ENCODE data around the gene MPP1.

The MPP1 gene

GRCh38 chrX:154815274-154815818 is 10.1 kb upstream of the MPP1 start:
- ChIA-PET CTCF (no interaction called here), POLR2A (no interaction called here)
- DNase-seq (ENCODE audit: extremely low spot score), result no peak
- no peak for TF ChIP-seq PKNOX1 (IDR thresholded peaks at IDR 0.05)

DNA sequence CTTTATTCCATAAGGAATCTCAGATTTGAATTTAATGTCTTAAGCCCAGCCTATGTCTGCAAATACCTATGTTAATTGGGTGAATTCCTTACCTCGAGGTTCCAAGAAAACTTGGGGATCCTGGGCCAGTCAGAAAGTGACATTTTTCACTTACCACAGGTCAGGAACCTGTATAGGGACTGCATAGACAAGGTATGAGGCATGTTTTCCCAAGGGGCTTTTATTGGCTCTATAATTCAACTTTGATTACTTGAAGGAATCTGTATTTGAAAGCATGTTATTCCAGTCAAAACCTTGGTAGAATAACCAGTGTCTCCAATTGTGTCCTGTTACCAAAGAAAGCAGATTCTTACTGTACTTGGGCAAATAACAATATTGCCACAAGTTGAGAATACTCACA is 8.5 kb upstream of the MPP1 start:
- DNase-seq (ENCODE audit: extremely low spot score), result no peak
- CTCF ChIA-PET, result no interaction called here
- TF ChIP-seq TARDBP (IDR thresholded peaks at IDR 0.05) (no peak), PKNOX1 (IDR thresholded peaks at IDR 0.05) (no peak), ELF4 (IDR thresholded peaks at IDR 0.05) (no peak), FOXM1 (IDR thresholded peaks at IDR 0.05; ENCODE audit: borderline replicate concordance) (no peak), FOXK2 (IDR thresholded peaks at IDR 0.05) (no peak), ZNF384 (IDR thresholded peaks at IDR 0.05) (no peak), ARNT (IDR thresholded peaks at IDR 0.05) (no peak), SUZ12 (IDR thresholded peaks at IDR 0.05) (no peak), NFRKB (IDR thresholded peaks at IDR 0.05) (no peak), HDGF (IDR thresholded peaks at IDR 0.05; ENCODE audit: borderline replicate concordance) (no peak), L3MBTL2 (conservative IDR thresholded peaks at IDR 0.05) (no peak), CTBP1 (IDR thresholded peaks at IDR 0.05; ENCODE audit: borderline replicate concordance) (no peak), BHLHE40 (IDR thresholded peaks at IDR 0.05; ENCODE audit: borderline replicate concordance) (no peak), LEF1 (IDR thresholded peaks at IDR 0.05; ENCODE audit: borderline replicate concordance) (no peak), FOXA1 (IDR thresholded peaks at IDR 0.05) (no peak)
- POLR2A ChIA-PET, result no interaction called here

DNA sequence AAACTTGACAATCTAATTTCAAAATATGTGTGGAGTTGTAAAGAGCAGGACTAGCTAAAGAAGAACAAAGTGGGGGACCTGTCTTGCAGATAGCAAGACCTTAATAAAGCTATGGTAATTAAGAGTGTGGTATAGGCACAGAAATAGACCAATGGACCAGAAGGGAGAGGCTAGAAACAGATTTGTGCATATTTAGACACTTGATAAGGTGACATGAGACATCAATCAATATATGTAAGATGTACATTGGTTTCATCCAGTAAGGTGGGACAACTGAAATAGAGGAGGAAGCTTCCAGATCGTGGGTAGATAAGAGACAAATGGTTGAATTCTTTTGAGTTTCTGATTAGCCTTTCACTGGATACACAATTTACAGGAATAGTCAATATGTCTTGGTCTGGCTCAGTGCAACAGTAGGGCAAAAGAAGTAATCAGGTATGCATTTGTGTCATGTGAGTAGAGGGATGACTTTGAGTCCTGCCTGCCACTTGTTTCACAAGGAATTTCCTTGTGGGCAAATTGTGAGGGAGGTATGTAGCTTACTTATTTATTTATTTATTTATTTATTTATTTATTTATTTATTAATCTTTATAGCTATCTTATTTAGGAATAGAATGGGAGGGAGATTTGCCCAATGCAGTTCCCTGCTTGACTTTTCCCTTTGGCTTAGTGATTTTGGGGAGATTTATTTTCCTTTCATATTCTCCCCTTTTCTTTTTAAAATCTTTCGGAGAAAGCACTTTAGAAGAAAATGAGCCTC is 7.2 kb upstream of the MPP1 start:
- no peak for DNase-seq (ENCODE audit: extremely low spot score)
- POLR2A ChIA-PET, result interaction anchor here (1.2 kb wide), 1 partner anchor 12 kb away, joined by 3 read pairs; no protein-coding TSS in a partner anchor
- CTCF ChIA-PET, result no interaction called here
- TF ChIP-seq LEF1 (IDR thresholded peaks at IDR 0.05; ENCODE audit: borderline replicate concordance) (no peak), BHLHE40 (IDR thresholded peaks at IDR 0.05; ENCODE audit: borderline replicate concordance) (no peak), PKNOX1 (IDR thresholded peaks at IDR 0.05) (no peak), SUZ12 (IDR thresholded peaks at IDR 0.05) (no peak), FOXM1 (IDR thresholded peaks at IDR 0.05; ENCODE audit: borderline replicate concordance) (no peak), L3MBTL2 (conservative IDR thresholded peaks at IDR 0.05) (no peak), CTBP1 (IDR thresholded peaks at IDR 0.05; ENCODE audit: borderline replicate concordance) (no peak), FOXA1 (IDR thresholded peaks at IDR 0.05) (no peak), NFRKB (IDR thresholded peaks at IDR 0.05) (no peak), FOXK2 (IDR thresholded peaks at IDR 0.05) (no peak), ZNF384 (IDR thresholded peaks at IDR 0.05) (no peak), ARNT (IDR thresholded peaks at IDR 0.05) (no peak), TARDBP (IDR thresholded peaks at IDR 0.05) (no peak), HDGF (IDR thresholded peaks at IDR 0.05; ENCODE audit: borderline replicate concordance) (no peak), ELF4 (IDR thresholded peaks at IDR 0.05) (no peak)

- no peak for TF ChIP-seq HDGF (IDR thresholded peaks at IDR 0.05; ENCODE audit: borderline replicate concordance)
- TF ChIP-seq FOXA1 (IDR thresholded peaks at IDR 0.05), result no peak
- TF ChIP-seq ZNF384 (IDR thresholded peaks at IDR 0.05), result no peak
- CTCF ChIA-PET, result no interaction called here
- no peak for DNase-seq (ENCODE audit: extremely low spot score)
- POLR2A ChIA-PET, result no interaction called here
Observed at GRCh38 chrX:154809939-154810665, 4.8 kb upstream of the MPP1 start.

DNA sequence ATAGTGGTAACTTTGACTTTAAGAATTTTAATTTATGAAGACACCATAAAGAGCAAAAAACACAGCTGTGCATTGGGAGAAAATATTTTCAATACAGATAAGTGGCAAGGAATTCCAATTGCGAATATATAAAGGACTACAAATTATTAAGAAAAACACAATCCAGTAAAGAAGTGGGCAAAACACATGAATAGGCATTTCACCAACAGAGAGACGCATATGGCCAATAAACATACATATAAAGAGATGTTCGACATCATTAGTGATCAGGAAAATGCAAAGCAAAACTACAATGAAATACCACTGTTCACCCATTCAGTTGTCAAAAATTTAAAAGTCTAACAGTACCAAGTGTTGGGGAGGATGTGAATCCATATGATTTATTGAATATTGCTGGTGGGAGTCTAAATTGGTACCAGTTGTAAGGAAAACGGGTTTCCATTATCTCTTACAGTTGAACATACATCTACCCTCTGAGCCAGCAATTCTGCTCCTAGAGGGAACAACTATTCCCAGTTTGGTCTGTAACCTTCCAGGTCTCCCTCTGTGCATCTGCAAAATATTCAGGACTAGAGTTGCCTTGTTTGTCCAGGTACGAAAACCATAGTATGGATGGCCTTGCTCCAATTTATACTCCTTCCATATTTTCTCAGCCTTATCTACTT is 1.7 kb upstream of the MPP1 start:
- CTCF ChIA-PET, result no interaction called here
- DNase-seq (ENCODE audit: extremely low spot score), result no peak

More for the DNA sequence above, 1.7 kb upstream of the MPP1 start:
- POLR2A ChIA-PET, result no interaction called here
- TF ChIP-seq ARNT (IDR thresholded peaks at IDR 0.05) (no peak), PKNOX1 (IDR thresholded peaks at IDR 0.05) (no peak), L3MBTL2 (conservative IDR thresholded peaks at IDR 0.05) (no peak), FOXA1 (IDR thresholded peaks at IDR 0.05) (no peak), FOXK2 (IDR thresholded peaks at IDR 0.05) (no peak), TARDBP (IDR thresholded peaks at IDR 0.05) (no peak), CTBP1 (IDR thresholded peaks at IDR 0.05; ENCODE audit: borderline replicate concordance) (no peak), ELF4 (IDR thresholded peaks at IDR 0.05) (no peak), SUZ12 (IDR thresholded peaks at IDR 0.05) (no peak)

Measured in HEK293T (cell line).